SK-N-SH (cell line): ENCODE results near the gene PLEKHG5. TPM values are rescaled to one million over a fixed set of nuclear protein-coding genes. Genes with fewer than 3 reads are reported as not detected.

Source experiments
- CTCF ChIA-PET: fragments of 300-600, 350-600 bp; formaldehyde crosslinking; extraction: SDS; loops from one replicate; lab custom pipeline; 2021; lab: Yijun Ruan, JAX
- POLR2A ChIA-PET: fragments of 350-600 bp; sonication (Branson Sonifier 250); formaldehyde crosslinking; extraction: SDS; loops from one replicate; lab custom pipeline; 2020; ENCODE audit warnings: antibody characterized with exemption, inconsistent platforms; lab: Yijun Ruan, JAX
- DNase-seq: peaks from one replicate; pipeline ENCODE4 v3.0.0; 2012
- H2AFZ ChIP-seq: fragments of 200-600 bp; sonication (generic); 2 replicates; pipeline ENCODE4 v1.8.1; 2016; ENCODE audit warnings: antibody characterized with exemption, mild to moderate bottlenecking, low read depth
- H3F3A ChIP-seq: fragments of 200-600 bp; sonication (generic); replicated peaks from 2 replicates; pipeline ENCODE3; 2016; ENCODE audit warnings: antibody characterized with exemption, mild to moderate bottlenecking; ENCODE audit not compliant: insufficient read depth
- H3K27ac ChIP-seq, 2 experiments: fragments of 200-500 bp in 1 of 2; fragments of 200-600 bp in 1 of 2; sonication (Bioruptor generic) in 1 of 2; sonication (generic), shearing (Covaris generic) in 1 of 2; 2 replicates each; pipeline versions ENCODE4 v1.5.1 to v1.6.1; 2014 to 2016; ENCODE audit warnings: low read depth in 2 of 2, inconsistent platforms in 1 of 2, low read length in 1 of 2, mild to moderate bottlenecking in 1 of 2, mixed read lengths in 1 of 2
- H3K27me3 ChIP-seq: fragments of 200-600 bp; sonication (generic), shearing (Covaris generic); 2 replicates; pipeline ENCODE4 v1.6.1; 2016; ENCODE audit warnings: mixed run types; ENCODE audit not compliant: insufficient read depth
- H3K36me3 ChIP-seq, 2 experiments: fragments of 200-500 bp in 1 of 2; fragments of 200-600 bp in 1 of 2; sonication (Bioruptor generic) in 1 of 2; sonication (generic) in 1 of 2; replicated peaks in 1 of 2; 2 replicates each; pipeline versions ENCODE3 to v1.5.1; 2014 to 2016; ENCODE audit warnings: low read length in 1 of 2, mild to moderate bottlenecking in 1 of 2; ENCODE audit not compliant: insufficient read depth in 2 of 2, control insufficient read depth in 1 of 2
- H3K4me1 ChIP-seq, 2 experiments: fragments of 200-500 bp in 1 of 2; fragments of 200-600 bp in 1 of 2; sonication (Bioruptor generic) in 1 of 2; sonication (generic), shearing (Covaris generic) in 1 of 2; 2 replicates each; pipeline versions ENCODE4 v1.5.1 to v1.6.1; 2014 to 2016; ENCODE audit warnings: low read depth in 1 of 2, low read length in 1 of 2, mixed run types in 1 of 2; ENCODE audit not compliant: insufficient read depth in 2 of 2, control insufficient read depth in 1 of 2
- H3K4me2 ChIP-seq: fragments of 200-600 bp; sonication (generic), shearing (Covaris generic); 2 replicates; pipeline ENCODE4 v1.6.1; 2017; ENCODE audit warnings: mixed run types
- H3K4me3 ChIP-seq, 2 experiments: fragments of 200-500 bp in 1 of 2; fragments of 200-600 bp in 1 of 2; sonication (Bioruptor generic) in 1 of 2; sonication (generic), shearing (Covaris generic) in 1 of 2; 2 replicates each; pipeline versions ENCODE4 v1.5.1 to v1.8.1; 2014 to 2016; ENCODE audit warnings: low read depth in 2 of 2, inconsistent platforms in 1 of 2, low read length in 1 of 2, mild to moderate bottlenecking in 1 of 2, mixed read lengths in 1 of 2, moderate library complexity in 1 of 2
- H3K79me2 ChIP-seq: fragments of 200-600 bp; sonication (generic); 2 replicates; pipeline ENCODE4 v1.8.1; 2017; ENCODE audit warnings: mild to moderate bottlenecking; ENCODE audit not compliant: insufficient read depth
- H3K9ac ChIP-seq: fragments of 200-600 bp; sonication (generic); 2 replicates; pipeline ENCODE4 v1.6.1; 2017; ENCODE audit warnings: mixed run types
- H3K9me2 ChIP-seq: fragments of 200-600 bp; sonication (generic); 2 replicates; pipeline ENCODE4 v1.6.1; 2017; ENCODE audit warnings: mixed run types
- H3K9me3 ChIP-seq: fragments of 200-600 bp; sonication (generic); 2 replicates; pipeline ENCODE4 v1.6.1; 2017; ENCODE audit warnings: mixed run types, mild to moderate bottlenecking, moderate library complexity
- H4K20me1 ChIP-seq: fragments of 200-600 bp; sonication (generic); 2 replicates; pipeline ENCODE4 v1.6.1; 2017; ENCODE audit warnings: mild to moderate bottlenecking, mixed run types; ENCODE audit not compliant: insufficient read depth
- CHD2 ChIP-seq: fragments of 150-350 bp; IDR thresholded peaks from 2 replicates; pipeline ENCODE4 v1.6.1; 2018; ENCODE audit warnings: low read length; ENCODE audit not compliant: partially characterized antibody
- FOSL2 ChIP-seq: IDR thresholded peaks from 2 replicates; pipeline ENCODE4 v1.4.0; 2012; ENCODE audit warnings: low read depth, mild to moderate bottlenecking, moderate library complexity, borderline replicate concordance
- FOXM1 ChIP-seq: IDR thresholded peaks from 2 replicates; pipeline ENCODE4 v1.4.0; 2012; ENCODE audit warnings: low read depth, mild to moderate bottlenecking
- GABPA ChIP-seq: IDR thresholded peaks from 2 replicates; pipeline ENCODE4 v1.4.0; 2012; ENCODE audit warnings: low read depth, mild to moderate bottlenecking
- GATA2 ChIP-seq: sonication (generic); formaldehyde crosslinking; IDR thresholded peaks from 2 replicates; pipeline ENCODE4 v1.5.0; 2020; ENCODE audit warnings: mild to moderate bottlenecking, missing genetic modification reagents
- IRF3 ChIP-seq: fragments of 150-350 bp; IDR thresholded peaks from 2 replicates; pipeline ENCODE4 v1.6.1; 2016; ENCODE audit warnings: mild to moderate bottlenecking, low read depth, low read length
- MAX ChIP-seq: IDR thresholded peaks from 2 replicates; pipeline ENCODE4 v1.4.0; 2012; ENCODE audit warnings: low read depth
- MXI1 ChIP-seq: IDR thresholded peaks from 2 replicates; pipeline ENCODE4 v1.6.1; 2012; ENCODE audit warnings: mild to moderate bottlenecking, low read depth, low read length, improper control_type of control experiment
- NRF1 ChIP-seq: IDR thresholded peaks from 2 replicates; pipeline ENCODE4 v1.6.1; 2012; ENCODE audit warnings: low read depth, mild to moderate bottlenecking, low read length
- RAD21 ChIP-seq: IDR thresholded peaks from 2 replicates; pipeline ENCODE4 v1.6.1; 2012; ENCODE audit warnings: mild to moderate bottlenecking, low read length
- RCOR1 ChIP-seq: fragments of 150-350 bp; IDR thresholded peaks from 2 replicates; pipeline ENCODE4 v1.6.1; 2017; ENCODE audit warnings: antibody characterized with exemption, low read length
- RFX5 ChIP-seq: IDR thresholded peaks from 2 replicates; pipeline ENCODE4 v1.6.1; 2012; ENCODE audit warnings: mild to moderate bottlenecking, improper control_type of control experiment, low read length
- RXRA ChIP-seq: IDR thresholded peaks from 2 replicates; pipeline ENCODE4 v1.4.0; 2012; ENCODE audit warnings: low read depth, mild to moderate bottlenecking, borderline replicate concordance
- SMC3 ChIP-seq: IDR thresholded peaks from 2 replicates; pipeline ENCODE4 v1.6.1; 2012; ENCODE audit warnings: low read depth, low read length, improper control_type of control experiment
- TAF1 ChIP-seq: IDR thresholded peaks from 2 replicates; pipeline ENCODE4 v1.6.1; 2012; ENCODE audit warnings: low read depth, mild to moderate bottlenecking, low read length, moderate library complexity, borderline replicate concordance
- WGBS: methylation state at CpG from one replicate; pipeline ENCODE4 v1.1.6; 2017; ENCODE audit warnings: low lambda C conversion rate; 5-methylcytosine and 5-hydroxymethylcytosine counted together
- polyA plus RNA-seq, 3 experiments: library from polyadenylated mRNA; depleted of rRNA; stranded (reverse); fragments of >200 nt; gene quantifications; 2 replicates each; pipeline ENCODE4 v1.2.3, GENCODE V29; 2012
- TF ChIP-seq, protein P1 (sequence below): IDR thresholded peaks from 2 replicates; pipeline ENCODE4 v1.4.0; 2012; ENCODE audit warnings: low read depth, borderline replicate concordance
- TF ChIP-seq, protein P2 (sequence below): IDR thresholded peaks from 2 replicates; pipeline ENCODE4; 2012

Gene PLEKHG5
- polyA plus RNA-seq, 1 of the 3 experiments (the other 2 are of a cell fraction): 14.9 TPM

DNA sequence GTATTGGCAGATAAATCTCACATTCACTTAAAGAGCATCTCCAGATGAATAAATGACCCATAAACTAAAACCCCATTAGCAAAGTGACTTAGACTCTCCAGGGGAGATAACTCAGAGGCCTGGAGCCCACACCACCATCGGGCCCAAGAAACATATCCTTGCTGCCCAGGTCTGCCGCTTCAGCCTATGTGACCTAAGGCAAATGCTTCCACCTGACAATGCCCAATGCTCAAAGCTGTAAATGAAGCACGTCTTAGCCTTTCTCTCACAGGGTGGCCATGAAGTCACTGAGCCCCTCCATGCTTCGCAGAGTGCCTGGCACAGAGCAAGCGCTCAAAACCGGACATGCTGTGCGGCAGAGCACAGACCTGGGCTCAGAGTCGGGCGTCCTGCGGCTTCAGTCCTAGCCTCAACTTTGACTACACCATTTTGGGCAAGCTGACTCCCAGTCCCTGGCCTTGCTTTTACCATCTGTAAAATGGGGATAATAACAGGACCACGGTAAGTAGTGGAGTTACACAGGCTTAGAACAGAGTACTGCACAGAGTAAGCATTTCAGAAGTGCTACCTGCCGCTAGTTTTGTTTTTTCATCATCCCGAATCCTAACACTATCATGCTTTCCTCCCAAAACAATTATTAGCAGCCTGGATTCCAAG, 39.2 kb upstream of the PLEKHG5 start:
- Histone ChIP-seq H4K20me1 (no peaks in the 10 kb centered on the region), H3K36me3 (peaks cover 29 to 58% of the 10 kb centered on the region in 2 experiments)
- WGBS: over 99% methylated on average over 11 of the region's 13 CpGs

More for the DNA sequence above, 39.2 kb upstream of the PLEKHG5 start:
- CTCF ChIA-PET: interaction anchor here (4.8 to 23.4 kb wide), 2 partner anchors 23 to 45 kb away, joined by 19 to 439 read pairs; partner anchors contain the start of genes NOL9, PLEKHG5 and TAS1R1
- H3K9ac ChIP-seq: no peak overlapping the region
- H3K79me2 ChIP-seq: peaks cover 7% of the 10 kb centered on the region
- H3F3A ChIP-seq: no peaks in the 10 kb centered on the region
- H3K9me2 ChIP-seq: no peaks in the 10 kb centered on the region
- TF ChIP-seq RAD21 (no peak), MXI1 (no peak), CHD2 (no peak), TAF1 (no peak), RFX5 (no peak), FOXM1 (no peak), GATA2 (CRISPR knock-in tag) (no peak), SMC3 (no peak), IRF3 (no peak), RCOR1 (no peak), RXRA (no peak), GABPA (no peak), MAX (no peak), FOSL2 (no peak), NRF1 (no peak)
- TF ChIP-seq, protein P1, sequence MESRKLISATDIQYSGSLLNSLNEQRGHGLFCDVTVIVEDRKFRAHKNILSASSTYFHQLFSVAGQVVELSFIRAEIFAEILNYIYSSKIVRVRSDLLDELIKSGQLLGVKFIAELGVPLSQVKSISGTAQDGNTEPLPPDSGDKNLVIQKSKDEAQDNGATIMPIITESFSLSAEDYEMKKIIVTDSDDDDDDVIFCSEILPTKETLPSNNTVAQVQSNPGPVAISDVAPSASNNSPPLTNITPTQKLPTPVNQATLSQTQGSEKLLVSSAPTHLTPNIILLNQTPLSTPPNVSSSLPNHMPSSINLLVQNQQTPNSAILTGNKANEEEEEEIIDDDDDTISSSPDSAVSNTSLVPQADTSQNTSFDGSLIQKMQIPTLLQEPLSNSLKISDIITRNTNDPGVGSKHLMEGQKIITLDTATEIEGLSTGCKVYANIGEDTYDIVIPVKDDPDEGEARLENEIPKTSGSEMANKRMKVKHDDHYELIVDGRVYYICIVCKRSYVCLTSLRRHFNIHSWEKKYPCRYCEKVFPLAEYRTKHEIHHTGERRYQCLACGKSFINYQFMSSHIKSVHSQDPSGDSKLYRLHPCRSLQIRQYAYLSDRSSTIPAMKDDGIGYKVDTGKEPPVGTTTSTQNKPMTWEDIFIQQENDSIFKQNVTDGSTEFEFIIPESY: no peak
- TF ChIP-seq, protein P2, sequence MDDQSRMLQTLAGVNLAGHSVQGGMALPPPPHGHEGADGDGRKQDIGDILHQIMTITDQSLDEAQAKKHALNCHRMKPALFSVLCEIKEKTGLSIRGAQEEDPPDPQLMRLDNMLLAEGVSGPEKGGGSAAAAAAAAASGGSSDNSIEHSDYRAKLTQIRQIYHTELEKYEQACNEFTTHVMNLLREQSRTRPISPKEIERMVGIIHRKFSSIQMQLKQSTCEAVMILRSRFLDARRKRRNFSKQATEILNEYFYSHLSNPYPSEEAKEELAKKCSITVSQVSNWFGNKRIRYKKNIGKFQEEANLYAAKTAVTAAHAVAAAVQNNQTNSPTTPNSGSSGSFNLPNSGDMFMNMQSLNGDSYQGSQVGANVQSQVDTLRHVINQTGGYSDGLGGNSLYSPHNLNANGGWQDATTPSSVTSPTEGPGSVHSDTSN: no peak
- no peak overlapping the region for H2AFZ ChIP-seq
- H3K4me2 ChIP-seq: no peak overlapping the region
- DNase-seq: no peak
- H3K27me3 ChIP-seq: no peaks in the 10 kb centered on the region
- POLR2A ChIA-PET: interaction anchor here (0.7 kb wide), 2 partner anchors 44 to 392 kb away, joined by 3 read pairs; no protein-coding TSS in a partner anchor
- H3K4me3 ChIP-seq: no peak overlapping the region
- H3K27ac ChIP-seq: no peak overlapping the region
- H3K9me3 ChIP-seq: no peaks in the 10 kb centered on the region
- no peaks in the 10 kb centered on the region for H3K4me1 ChIP-seq
